Measurements from ENCODE around the gene SART1.

DNA sequence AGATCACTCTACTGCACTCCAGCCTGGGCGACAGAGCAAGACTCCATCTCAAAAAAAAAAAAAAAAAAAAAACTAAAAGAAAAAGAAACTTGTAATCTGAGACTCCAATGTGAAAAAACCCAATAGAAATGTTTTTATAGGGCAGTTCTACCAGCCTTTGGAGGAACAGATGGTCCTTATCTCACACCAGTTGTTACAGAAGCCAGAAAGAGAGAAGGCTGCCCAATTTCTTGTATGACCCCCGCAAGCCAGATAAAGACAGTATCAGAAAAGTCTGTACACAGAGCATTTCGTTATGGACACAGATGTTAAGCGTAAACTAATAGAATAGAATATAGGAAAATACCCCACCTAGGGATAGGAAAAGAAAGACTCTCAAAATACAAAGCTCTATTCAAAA, 27.5 kb upstream of the SART1 start:
- TF ChIP-seq, protein P1, sequence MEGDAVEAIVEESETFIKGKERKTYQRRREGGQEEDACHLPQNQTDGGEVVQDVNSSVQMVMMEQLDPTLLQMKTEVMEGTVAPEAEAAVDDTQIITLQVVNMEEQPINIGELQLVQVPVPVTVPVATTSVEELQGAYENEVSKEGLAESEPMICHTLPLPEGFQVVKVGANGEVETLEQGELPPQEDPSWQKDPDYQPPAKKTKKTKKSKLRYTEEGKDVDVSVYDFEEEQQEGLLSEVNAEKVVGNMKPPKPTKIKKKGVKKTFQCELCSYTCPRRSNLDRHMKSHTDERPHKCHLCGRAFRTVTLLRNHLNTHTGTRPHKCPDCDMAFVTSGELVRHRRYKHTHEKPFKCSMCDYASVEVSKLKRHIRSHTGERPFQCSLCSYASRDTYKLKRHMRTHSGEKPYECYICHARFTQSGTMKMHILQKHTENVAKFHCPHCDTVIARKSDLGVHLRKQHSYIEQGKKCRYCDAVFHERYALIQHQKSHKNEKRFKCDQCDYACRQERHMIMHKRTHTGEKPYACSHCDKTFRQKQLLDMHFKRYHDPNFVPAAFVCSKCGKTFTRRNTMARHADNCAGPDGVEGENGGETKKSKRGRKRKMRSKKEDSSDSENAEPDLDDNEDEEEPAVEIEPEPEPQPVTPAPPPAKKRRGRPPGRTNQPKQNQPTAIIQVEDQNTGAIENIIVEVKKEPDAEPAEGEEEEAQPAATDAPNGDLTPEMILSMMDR (IDR thresholded peaks at IDR 0.05; ENCODE audit: insufficient read depth, low read length, poor library complexity, severe bottlenecking), result no peak
- no peak for TF ChIP-seq EZH2phosphoT487 (conservative IDR thresholded peaks at IDR 0.05; ENCODE audit: low read length)
